GM18517 (cell line): ENCODE measurements around the gene ADAMTS6.

Source experiments
- ATAC-seq: cut with Tn5 transposase; IDR thresholded peaks from one replicate; pipeline ENCODE4 v1.9.1; 2021; ENCODE audit warnings: mild to moderate bottlenecking, moderate library complexity; ENCODE audit not compliant: unreplicated experiment

Gene ADAMTS6

GRCh38 chr5:65111961-65112658, 369.6 kb downstream of the ADAMTS6 start:
- no peak for ATAC-seq

GRCh38 chr5:65108786-65109743, 372.7 kb downstream of the ADAMTS6 start:
- no peak for ATAC-seq

GRCh38 chr5:65105301-65105700, 376.4 kb downstream of the ADAMTS6 start:
- no peak for ATAC-seq

GRCh38 chr5:65104831-65105230, 376.9 kb downstream of the ADAMTS6 start:
- ATAC-seq, result no peak

GRCh38 chr5:65103756-65104440, 377.8 kb downstream of the ADAMTS6 start:
- no peak for ATAC-seq

- ATAC-seq, result peak; percentile 76
Measured at GRCh38 chr5:65102976-65103711, 378.6 kb downstream of the ADAMTS6 start.

GRCh38 chr5:65102371-65102975, 379.2 kb downstream of the ADAMTS6 start:
- peak; percentile 29 for ATAC-seq

- no peak for ATAC-seq
Measured at GRCh38 chr5:65101632-65102100, 380.1 kb downstream of the ADAMTS6 start.

DNA sequence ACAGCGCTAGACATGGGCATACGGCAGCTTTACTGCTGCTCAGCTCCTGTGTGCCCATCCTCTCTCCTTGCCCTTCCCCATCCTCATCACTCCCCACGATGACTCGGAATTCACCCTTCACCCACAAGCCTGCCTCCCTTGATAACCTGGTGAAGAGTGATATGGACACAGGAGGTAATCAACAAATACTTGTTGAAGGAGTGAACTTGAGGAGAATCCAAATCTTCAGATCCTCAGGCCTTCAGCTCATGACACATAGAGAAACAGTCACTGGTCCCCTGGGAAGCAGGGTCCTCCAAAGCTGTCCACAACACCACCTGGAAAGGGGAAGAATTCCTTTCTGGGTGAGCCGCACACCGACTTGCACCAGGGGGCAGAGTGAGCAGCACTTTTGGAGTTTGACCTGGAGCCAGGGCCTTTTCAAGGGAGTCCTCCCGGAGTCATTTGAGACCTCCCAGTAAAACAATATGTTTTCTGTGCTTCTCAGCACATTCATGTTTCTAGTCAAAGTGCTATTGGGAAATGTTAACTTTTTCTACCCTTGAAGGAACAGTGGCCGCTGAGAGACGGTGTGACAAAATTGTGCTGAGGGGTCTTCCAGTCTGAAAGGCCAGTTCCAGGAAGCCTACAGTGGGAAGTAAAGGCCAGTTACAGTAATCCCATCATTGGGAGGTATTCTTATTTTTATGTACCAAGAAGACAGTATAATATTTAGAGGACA, 380.6 kb downstream of the ADAMTS6 start:
- no peak for ATAC-seq
